ENCODE measurements around the gene NFYA. TPM values are rescaled to one million over a fixed set of nuclear protein-coding genes. Genes with fewer than 3 reads are reported as not detected.

The NFYA gene
- total RNA-seq, 1 experiment from 2014 or later: 43.0 TPM

- H3K4ac ChIP-seq (ENCODE audit: low read depth, low read length): no peak overlapping the region
- H3K18ac ChIP-seq (ENCODE audit: insufficient read length, low read depth, low read length): no peak overlapping the region
- H3K27ac ChIP-seq (ENCODE audit: insufficient read length, low read depth, low read length): no peak overlapping the region
- TF ChIP-seq CTCF (conservative IDR thresholded peaks at IDR 0.05): no peak
- Mint-ChIP-seq H3K36me3 (ENCODE audit: insufficient read depth in 1 of 3, low read depth in 3 of 3) (no peaks in the 10 kb centered on the region), H3K9me3 (no peaks in the 10 kb centered on the region; a peak in 1 of 5 replicates), H3K4me3 (no peak overlapping the region), H3K4me1 (peaks cover 14% of the 10 kb centered on the region in 2 experiments), H3K27ac (no peak overlapping the region), H3K27me3 (ENCODE audit: low read depth) (no peaks in the 10 kb centered on the region)
- H2AK5ac ChIP-seq (ENCODE audit: insufficient read length, low read length): no peak overlapping the region
- H3K9ac ChIP-seq (ENCODE audit: extremely low read depth, insufficient read length, low read length): no peak overlapping the region
- H2BK20ac ChIP-seq (ENCODE audit: low read depth, low read length, poor library complexity, severe bottlenecking): no peak overlapping the region
- H3K4me1 ChIP-seq (ENCODE audit: insufficient read depth, low read length): peaks cover 5% of the 10 kb centered on the region
- H3K27me3 ChIP-seq (ENCODE audit: insufficient read depth, low read length): no peaks in the 10 kb centered on the region
- no peak overlapping the region for H3T11ph ChIP-seq (ENCODE audit: low read length)
- H2BK5ac ChIP-seq (ENCODE audit: insufficient read length, low read length): no peak overlapping the region
- H4K91ac ChIP-seq (ENCODE audit: insufficient read length, low read depth, low read length): no peak overlapping the region
- H2AFZ ChIP-seq (ENCODE audit: low read length): no peak overlapping the region
- no peaks in the 10 kb centered on the region for H3K79me1 ChIP-seq (ENCODE audit: insufficient read depth, low read depth, low read length, poor library complexity, severe bottlenecking)
- H4K20me1 ChIP-seq (ENCODE audit: control insufficient read depth, insufficient read depth, insufficient read length): no peaks in the 10 kb centered on the region
- H2BK120ac ChIP-seq (ENCODE audit: low read depth, low read length, poor library complexity, severe bottlenecking): no peak overlapping the region
- no peak overlapping the region for H2BK12ac ChIP-seq (ENCODE audit: insufficient read length, low read depth, low read length)
- H3K56ac ChIP-seq (ENCODE audit: insufficient read length, low read depth, low read length): no peak overlapping the region
- no peak overlapping the region for H3K14ac ChIP-seq (ENCODE audit: insufficient read depth, low read length)
- H3K4me2 ChIP-seq (ENCODE audit: insufficient read depth, insufficient read length, low read length): no peak overlapping the region
- no peak overlapping the region for H3K23ac ChIP-seq (ENCODE audit: insufficient read length, low read depth, low read length)
- no peak overlapping the region for H4K5ac ChIP-seq (ENCODE audit: insufficient read length, low read depth, low read length)
- WGBS (ENCODE audit: extremely low coverage, insufficient read length, low lambda C conversion rate): no CpG with 5 or more reads among the region's 13 CpGs
- no peak overlapping the region for H4K8ac ChIP-seq (replicated peaks; ENCODE audit: insufficient read length, low read depth, low read length)
- no peaks in the 10 kb centered on the region for H3K9me3 ChIP-seq (ENCODE audit: control insufficient read depth, low read depth, low read length)
- no peaks in the 10 kb centered on the region for H3K79me2 ChIP-seq (ENCODE audit: insufficient read depth, low read length)
- no peak for DNase-seq
- no peaks in the 10 kb centered on the region for H3K23me2 ChIP-seq (ENCODE audit: insufficient read length, low read depth, low read length, poor library complexity, severe bottlenecking)
- H2BK15ac ChIP-seq (ENCODE audit: low read depth, low read length): no peak overlapping the region
These were observed 39.0 kb upstream of the NFYA start for GRCh38 chr6:41033776-41034175.

All from H9 (cell line).